ENCODE measurements around the gene ZNF136.
A peak's percentile ranks its signal among the peaks of the same experiment; 100 is the strongest.

ZNF136 gene

DNA sequence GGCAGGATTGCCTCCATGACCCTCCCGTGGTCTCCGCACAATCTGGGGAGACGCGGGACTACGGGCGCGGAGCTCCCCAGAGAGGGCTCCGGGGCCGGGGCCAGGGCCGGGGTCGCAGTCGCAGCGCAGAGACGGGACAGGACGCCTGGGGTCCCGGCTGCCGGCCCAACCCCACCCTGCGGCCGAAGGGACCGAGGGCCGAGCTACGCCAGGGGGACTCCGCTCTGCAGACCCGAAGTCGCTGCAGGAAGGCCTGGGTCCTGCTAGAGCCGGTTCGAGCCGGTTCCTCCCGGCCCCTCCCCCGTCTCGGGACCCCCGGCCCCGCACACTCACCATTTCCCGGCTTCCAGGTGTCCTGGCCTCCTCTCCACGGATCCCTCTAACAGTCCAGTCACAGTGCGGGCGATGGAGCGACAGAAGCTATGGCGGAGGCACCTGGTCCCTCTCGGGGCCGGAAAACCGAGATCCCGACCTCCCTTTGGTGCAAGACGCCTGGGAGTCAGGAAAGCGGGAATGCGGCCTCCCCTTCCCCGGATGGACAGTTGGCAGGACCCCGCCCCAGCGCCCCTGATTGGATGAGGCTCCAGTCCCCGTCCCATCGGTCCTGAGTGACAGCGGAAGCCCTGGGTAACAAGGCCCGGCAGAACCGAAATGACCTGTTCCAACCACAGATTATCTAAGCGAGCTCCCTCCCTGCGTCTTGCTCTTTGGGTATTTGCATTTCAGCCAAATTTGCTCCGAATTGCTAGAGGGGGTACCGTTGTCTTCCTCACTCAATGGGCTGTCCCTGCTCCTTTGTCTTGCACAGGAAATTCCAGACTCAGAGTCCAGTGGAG lies 6.5 kb upstream of the ZNF136 start, which contains the start of gene ZNF625:
Gene ZNF625 (minus strand): TSS at position 512 of the 836 bp plus-strand sequence. CDS start 176 bp downstream, at position 336.
- Mint-ChIP-seq H3K4me3 (peak within 1 kb of the TSS; percentile 87), H3K36me3 (ENCODE audit: low read depth) (peaks cover 7% of the 10 kb centered on the region), H3K27me3 (peaks cover 4% of the 10 kb centered on the region)

DNA sequence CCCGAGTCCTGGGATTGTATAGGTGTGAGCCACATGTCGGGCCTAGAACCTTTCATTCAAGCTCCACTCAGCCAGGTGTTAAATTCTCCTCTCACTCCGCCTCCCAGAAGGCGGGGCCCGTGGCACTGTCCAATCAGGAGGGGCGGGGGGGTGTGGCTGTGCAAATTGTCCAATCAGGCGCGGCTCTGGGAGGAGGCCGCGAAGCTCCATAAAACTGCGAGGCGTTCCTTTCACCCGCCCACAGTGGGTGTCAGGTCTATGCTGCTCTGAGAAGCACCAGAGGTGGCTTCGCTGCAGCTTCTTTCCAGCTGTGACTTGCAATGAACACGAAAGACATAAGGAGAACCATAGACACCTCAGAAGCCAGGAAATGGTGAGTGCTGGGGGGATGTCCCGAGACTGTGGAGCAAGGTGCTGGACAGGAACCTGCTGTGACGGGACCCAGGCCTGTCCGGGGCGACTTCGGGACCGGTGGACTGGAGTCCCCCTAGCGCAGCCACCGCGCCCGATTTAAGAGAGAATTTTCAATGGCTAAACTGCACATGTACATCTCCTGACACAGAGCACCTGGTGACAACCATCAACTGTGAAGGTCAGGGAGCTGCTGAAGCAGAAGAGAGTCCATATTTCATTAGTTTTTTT lies 3.0 kb upstream of the ZNF136 start:
- Mint-ChIP-seq H3K9me3 (no peaks in the 10 kb centered on the region), H3K36me3 (ENCODE audit: low read depth) (peaks cover 11% of the 10 kb centered on the region), H3K27me3 (peaks cover 4% of the 10 kb centered on the region), H3K4me3 (no peak overlapping the region), H3K4me1 (ENCODE audit: low read depth) (peaks cover 30% of the 10 kb centered on the region), H3K27ac (no peak overlapping the region)

More for the DNA sequence above, 6.5 kb upstream of the ZNF136 start, which contains the start of gene ZNF625:
- Mint-ChIP-seq H3K27ac (peak within 1 kb of the TSS; percentile 72), H3K9me3 (no peaks in the 10 kb centered on the region), H3K4me1 (ENCODE audit: low read depth) (peaks cover 10% of the 10 kb centered on the region)

DNA sequence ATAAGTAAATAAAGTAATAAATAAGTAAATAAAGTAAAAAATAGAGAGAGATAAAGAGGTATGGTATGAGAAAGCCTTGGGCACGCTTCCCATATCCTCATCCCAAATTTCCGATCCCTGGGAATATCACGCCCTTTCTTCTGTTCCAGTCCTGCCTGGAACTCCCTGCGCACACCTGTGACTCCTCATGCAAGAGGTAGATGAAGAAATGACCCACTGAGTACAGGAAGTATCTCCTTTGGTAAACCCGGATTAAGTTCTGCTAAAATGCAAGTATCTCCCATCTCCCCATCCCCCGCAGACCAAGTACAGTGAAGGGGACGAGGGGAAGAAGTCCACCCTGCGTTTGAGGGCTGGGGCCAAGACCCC lies 399 bp upstream of the ZNF136 start:
- H3K27ac Mint-ChIP-seq: peak overlapping the region; percentile 96
- H3K27me3 Mint-ChIP-seq: no peaks in the 10 kb centered on the region

DNA sequence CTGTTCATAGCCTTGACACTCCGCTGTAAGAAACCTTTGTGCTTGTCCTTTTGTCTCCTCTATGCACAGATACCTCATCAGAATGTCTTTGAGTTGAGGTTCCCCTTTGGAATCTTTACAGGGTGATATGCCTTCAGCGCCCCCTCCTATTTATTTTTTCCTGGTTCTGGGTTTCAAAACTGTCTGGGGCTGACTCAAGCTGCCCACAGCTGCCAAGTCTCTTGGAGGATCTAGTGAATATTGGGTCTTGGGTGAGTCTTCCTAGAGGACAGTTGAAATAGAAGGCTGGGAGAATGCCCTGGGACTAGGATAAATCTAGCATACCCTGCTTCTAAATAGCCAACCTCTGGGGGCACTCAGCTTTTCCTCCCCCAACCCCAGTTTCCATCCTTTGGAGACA lies 930 bp downstream of the ZNF136 start:
- H3K36me3 Mint-ChIP-seq (ENCODE audit: low read depth): peaks cover 18% of the 10 kb centered on the region
- no peaks in the 10 kb centered on the region for H3K9me3 Mint-ChIP-seq
- H3K27ac Mint-ChIP-seq: peak overlapping the region; percentile 99
- no peaks in the 10 kb centered on the region for H3K27me3 Mint-ChIP-seq
- peaks cover 47% of the 10 kb centered on the region for H3K4me1 Mint-ChIP-seq (ENCODE audit: low read depth)
- peak overlapping the region; percentile 99 for H3K4me3 Mint-ChIP-seq

More for the DNA sequence above, 399 bp upstream of the ZNF136 start:
- Mint-ChIP-seq H3K9me3 (no peaks in the 10 kb centered on the region), H3K36me3 (ENCODE audit: low read depth) (peaks cover 16% of the 10 kb centered on the region), H3K4me3 (peak overlapping the region; percentile 99), H3K4me1 (ENCODE audit: low read depth) (peaks cover 43% of the 10 kb centered on the region)

DNA sequence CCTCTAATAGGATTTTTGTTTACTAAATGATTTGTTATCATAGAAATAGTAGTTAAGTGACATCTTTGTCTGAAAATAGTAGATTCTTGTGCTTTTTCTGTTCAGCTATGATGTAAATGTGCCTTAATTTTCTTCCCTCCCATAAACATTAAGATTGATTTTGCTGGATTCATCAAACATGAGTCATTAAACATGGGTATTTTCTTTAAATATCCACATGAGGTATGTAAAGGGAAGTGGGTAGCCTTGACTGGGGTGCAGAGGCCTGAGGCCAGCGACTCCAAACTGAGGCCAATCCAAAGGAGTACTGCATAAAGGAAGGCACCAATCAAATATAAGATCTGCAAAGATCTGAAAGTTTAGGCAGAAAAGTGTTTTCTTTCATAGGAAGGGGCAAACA lies 3.7 kb downstream of the ZNF136 start:
- Mint-ChIP-seq H3K4me1 (ENCODE audit: low read depth) (peaks cover 47% of the 10 kb centered on the region), H3K9me3 (no peaks in the 10 kb centered on the region), H3K4me3 (no peak overlapping the region), H3K27me3 (no peaks in the 10 kb centered on the region), H3K36me3 (ENCODE audit: low read depth) (peaks cover 34% of the 10 kb centered on the region), H3K27ac (peak overlapping the region; percentile 72)

DNA sequence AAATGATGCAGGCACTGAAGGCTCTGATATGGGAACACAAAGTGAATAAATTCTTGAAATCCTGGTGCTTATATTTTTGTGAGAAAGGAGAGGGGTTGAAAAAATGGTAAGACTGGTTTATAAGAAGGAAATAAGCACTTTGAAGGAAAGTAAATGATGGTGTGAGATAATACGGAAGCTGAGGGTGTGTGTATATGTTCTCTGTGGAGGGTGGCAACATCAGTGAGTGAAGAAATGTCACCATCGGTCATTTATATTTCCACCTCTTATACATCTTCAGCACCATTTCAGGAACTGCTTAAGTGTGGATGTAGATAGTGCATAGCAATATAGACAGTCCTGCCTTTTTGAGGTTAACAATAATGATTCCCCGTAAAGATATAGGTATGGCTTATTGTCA lies 17.5 kb downstream of the ZNF136 start:
- H3K4me1 Mint-ChIP-seq (ENCODE audit: low read depth): peaks cover 26% of the 10 kb centered on the region
- H3K9me3 Mint-ChIP-seq: peaks cover 24% of the 10 kb centered on the region
- H3K27ac Mint-ChIP-seq: no peak overlapping the region
- H3K36me3 Mint-ChIP-seq (ENCODE audit: low read depth): peaks cover 91% of the 10 kb centered on the region
- H3K4me3 Mint-ChIP-seq: no peak overlapping the region
- H3K27me3 Mint-ChIP-seq: no peaks in the 10 kb centered on the region

DNA sequence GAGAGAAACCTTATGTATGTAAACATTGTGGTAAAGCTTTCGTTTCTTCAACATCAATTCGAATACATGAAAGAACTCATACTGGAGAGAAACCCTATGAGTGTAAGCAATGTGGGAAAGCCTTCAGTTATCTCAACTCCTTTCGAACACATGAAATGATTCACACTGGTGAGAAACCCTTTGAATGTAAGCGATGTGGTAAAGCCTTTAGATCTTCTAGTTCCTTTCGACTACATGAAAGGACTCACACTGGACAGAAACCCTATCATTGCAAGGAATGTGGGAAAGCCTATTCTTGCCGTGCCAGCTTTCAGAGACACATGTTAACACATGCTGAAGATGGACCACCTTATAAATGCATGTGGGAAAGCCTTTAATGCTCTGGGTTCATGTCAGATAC lies 24.7 kb downstream of the ZNF136 start:
- Mint-ChIP-seq H3K27me3 (no peaks in the 10 kb centered on the region), H3K27ac (no peak overlapping the region), H3K9me3 (peaks cover 52% of the 10 kb centered on the region), H3K36me3 (ENCODE audit: low read depth) (peaks cover 94% of the 10 kb centered on the region), H3K4me3 (no peak overlapping the region), H3K4me1 (ENCODE audit: low read depth) (peaks cover 4% of the 10 kb centered on the region)

DNA sequence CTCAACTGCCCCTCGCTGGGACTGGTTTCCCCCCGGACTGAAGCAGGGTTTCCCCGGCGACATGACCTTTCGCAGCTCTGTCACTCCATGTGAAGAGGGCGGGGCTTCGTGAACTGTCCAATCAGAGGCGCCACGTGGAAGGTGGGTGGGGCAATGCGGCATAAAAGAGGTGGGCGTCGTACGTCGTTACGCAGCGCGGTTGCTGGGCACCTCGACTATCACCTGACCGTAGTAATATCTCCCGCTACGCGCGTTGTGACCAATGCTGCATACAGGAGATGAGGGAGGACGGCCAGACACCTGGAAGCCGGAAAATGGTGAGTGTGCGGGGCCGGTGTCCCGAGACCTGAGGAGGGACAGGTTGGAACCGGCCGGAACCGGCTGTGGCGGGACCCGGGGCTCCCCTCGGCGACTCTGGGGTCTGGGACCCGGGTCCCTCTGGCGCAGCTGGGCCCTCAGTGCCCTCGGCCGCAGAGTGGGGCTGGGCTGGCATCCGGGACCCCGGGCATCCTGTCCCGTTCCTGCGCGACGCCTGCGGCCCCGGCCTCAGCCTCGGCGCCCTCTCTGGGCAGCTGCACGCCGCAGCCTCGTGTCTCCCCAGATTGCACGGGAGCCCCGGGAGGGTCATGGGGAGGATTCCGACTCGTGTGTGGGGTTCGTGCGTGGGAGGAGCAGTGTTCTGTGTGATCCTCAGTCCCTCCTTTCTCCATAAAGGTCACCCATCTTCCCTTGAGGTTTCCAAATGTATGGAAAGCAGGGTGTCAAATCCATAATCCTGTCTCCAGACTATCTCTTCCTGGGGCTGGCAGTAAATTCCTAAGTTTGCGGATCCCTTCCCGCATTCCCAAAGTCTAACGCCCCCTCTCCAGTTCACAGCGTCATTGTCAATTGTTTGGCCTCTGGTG lies 32.2 kb downstream of the ZNF136 start:
- Mint-ChIP-seq H3K4me3 (peak overlapping the region; percentile 82), H3K4me1 (ENCODE audit: low read depth) (peaks cover 27% of the 10 kb centered on the region), H3K9me3 (peaks cover 33% of the 10 kb centered on the region), H3K36me3 (ENCODE audit: low read depth) (peaks cover 66% of the 10 kb centered on the region), H3K27ac (peak overlapping the region; percentile 76), H3K27me3 (peaks cover 3% of the 10 kb centered on the region)

DNA sequence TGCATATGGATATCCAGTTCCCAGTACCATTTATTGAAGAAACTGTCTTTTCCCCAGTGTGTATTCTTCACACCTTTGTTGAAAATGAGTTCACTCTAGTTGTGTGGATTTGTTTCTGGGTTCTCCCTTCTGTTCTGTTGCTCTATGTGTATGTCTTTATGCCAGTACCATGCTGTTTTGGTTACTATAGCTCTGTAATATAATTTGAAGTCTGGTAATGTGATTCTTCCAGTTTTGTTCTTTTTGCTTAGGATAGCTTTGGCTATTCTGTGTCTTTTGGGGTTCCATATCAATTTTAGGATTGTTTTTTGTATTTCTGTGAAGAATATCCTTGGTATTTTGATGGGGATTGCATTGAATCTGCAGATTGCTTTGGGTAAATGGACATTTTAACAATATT lies 35.2 kb downstream of the ZNF136 start:
- no peak overlapping the region for H3K4me3 Mint-ChIP-seq

DNA sequence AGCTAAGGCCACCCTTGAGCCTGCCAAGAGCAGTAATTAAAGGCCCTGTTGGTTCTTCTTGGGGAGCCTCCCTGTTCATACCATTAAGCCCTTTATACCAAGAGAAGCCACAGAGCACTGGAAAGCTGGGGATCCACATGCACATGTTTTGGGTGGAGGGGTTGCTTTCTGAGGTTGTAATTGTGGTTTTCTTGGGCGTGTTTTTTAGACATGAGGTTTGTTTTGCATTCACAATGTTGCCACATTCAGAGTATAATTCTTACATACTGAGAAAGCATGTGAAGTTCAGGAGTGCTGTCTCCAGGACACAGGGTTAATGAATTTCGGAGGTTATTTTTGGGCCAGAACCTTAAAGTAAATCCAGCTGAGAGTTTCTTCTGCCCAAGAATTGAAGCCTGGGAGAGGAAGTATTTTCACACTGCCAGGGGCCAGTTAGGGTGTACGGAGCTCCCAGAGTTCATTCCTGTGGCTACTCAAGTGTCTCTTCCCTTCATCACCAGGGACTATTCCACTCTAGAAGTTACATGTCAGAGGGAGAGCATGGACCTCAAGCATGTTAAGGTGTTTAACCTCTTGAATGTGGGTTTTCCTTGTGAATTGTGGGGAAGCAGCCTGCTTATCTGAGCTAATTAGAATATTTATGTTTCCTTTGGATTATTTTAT lies 37.0 kb downstream of the ZNF136 start:
- H3K36me3 Mint-ChIP-seq (ENCODE audit: low read depth): peaks cover 34% of the 10 kb centered on the region
- no peak overlapping the region for H3K4me3 Mint-ChIP-seq
- H3K9me3 Mint-ChIP-seq: peaks cover 27% of the 10 kb centered on the region
- no peak overlapping the region for H3K27ac Mint-ChIP-seq
- H3K27me3 Mint-ChIP-seq: peaks cover 3% of the 10 kb centered on the region
- H3K4me1 Mint-ChIP-seq (ENCODE audit: low read depth): peaks cover 20% of the 10 kb centered on the region

More for the DNA sequence above, 35.2 kb downstream of the ZNF136 start:
- peaks cover 27% of the 10 kb centered on the region for H3K4me1 Mint-ChIP-seq (ENCODE audit: low read depth)
- H3K36me3 Mint-ChIP-seq (ENCODE audit: low read depth): peaks cover 39% of the 10 kb centered on the region
- H3K9me3 Mint-ChIP-seq: peaks cover 24% of the 10 kb centered on the region
- no peak overlapping the region for H3K27ac Mint-ChIP-seq
- H3K27me3 Mint-ChIP-seq: peaks cover 3% of the 10 kb centered on the region

DNA sequence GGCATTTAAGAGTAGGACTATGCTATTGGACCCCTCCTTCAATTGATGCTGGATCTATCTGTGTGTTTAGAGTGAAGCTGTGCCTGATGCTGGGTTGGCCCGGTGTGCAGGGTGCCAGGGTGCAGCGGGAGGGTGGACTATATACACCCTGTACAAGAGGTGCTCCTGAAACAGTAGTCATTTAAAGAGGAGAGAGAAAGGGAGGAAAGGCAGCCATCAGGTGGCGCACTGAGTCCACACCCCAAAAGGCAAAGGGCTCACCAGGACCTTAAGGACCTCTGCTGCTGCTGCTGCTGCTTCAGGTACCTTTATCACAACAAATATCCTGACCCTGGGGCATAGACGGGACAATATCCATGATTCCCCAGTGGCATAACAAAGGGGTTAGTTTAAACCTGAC lies 39.4 kb downstream of the ZNF136 start:
- Mint-ChIP-seq H3K4me3 (no peak overlapping the region), H3K27ac (no peak overlapping the region), H3K27me3 (no peaks in the 10 kb centered on the region), H3K9me3 (peaks cover 26% of the 10 kb centered on the region), H3K36me3 (ENCODE audit: low read depth) (peaks cover 32% of the 10 kb centered on the region), H3K4me1 (ENCODE audit: low read depth) (peaks cover 11% of the 10 kb centered on the region)

DNA sequence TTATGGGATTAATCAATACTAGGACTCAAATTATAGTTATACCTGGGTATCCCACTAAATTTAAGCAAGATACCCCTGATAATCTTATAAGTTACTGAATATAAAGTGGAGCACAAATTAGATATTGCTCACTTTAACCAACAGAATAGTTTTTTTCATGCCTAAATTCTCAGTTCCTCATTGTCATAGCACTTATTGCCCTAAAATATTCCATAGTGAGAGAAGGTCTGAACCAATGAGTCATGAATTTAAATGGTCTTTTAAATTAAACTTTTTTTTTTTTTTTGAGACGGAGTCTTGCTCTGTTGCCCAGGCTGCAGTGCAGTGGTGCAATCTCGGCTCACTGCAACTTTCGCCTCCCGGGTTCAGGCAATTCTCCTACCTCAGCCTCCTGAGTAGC lies 42.4 kb downstream of the ZNF136 start:
- Mint-ChIP-seq H3K9me3 (peaks cover 34% of the 10 kb centered on the region), H3K4me1 (ENCODE audit: low read depth) (peaks cover 2% of the 10 kb centered on the region), H3K4me3 (no peak overlapping the region), H3K36me3 (ENCODE audit: low read depth) (peaks cover 46% of the 10 kb centered on the region), H3K27ac (no peak overlapping the region), H3K27me3 (no peaks in the 10 kb centered on the region)

DNA sequence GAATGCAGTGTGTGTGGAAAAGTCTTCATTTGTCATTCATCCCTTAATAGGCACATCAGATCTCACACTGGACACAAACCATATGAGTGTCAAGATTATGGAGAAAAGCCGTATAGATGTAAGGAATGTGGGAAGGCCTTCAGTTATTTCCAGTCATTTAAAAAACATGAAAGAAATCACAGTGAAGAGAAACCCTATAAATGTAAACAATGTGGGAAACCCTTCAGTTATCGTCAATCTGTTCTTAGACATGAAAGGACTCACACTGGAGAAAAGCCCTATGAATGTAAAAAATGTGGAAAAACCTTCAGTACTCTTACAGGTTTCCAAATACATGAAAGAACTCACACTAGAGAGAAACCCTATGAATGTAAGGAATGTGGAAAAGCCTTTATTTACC lies 45.3 kb downstream of the ZNF136 start:
- H3K36me3 Mint-ChIP-seq (ENCODE audit: low read depth): peaks cover 65% of the 10 kb centered on the region
- H3K4me1 Mint-ChIP-seq (ENCODE audit: low read depth): no peaks in the 10 kb centered on the region
- H3K27me3 Mint-ChIP-seq: no peaks in the 10 kb centered on the region
- H3K27ac Mint-ChIP-seq: no peak overlapping the region
- H3K9me3 Mint-ChIP-seq: peaks cover 45% of the 10 kb centered on the region
- H3K4me3 Mint-ChIP-seq: no peak overlapping the region

DNA sequence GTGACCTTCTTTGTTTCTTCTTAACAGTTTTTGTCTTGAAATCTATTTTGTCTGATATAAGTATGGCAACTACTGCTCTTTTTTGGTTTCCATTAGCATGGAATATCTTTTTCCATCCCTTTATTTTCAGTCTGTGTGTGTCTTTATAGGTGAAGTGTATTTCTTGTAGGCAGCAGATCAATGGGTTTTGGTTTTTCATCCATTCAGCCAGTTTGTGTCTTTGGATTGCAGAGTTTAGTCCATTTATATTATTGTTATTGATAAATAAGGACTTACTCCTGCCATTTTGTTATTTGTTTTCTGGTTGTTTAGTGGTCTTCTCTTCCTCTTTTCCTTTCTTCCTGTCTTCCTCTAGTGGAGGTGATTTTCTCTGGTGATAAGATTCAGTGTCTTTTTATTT lies 54.4 kb downstream of the ZNF136 start:
- H3K27ac Mint-ChIP-seq: no peak overlapping the region
- no peaks in the 10 kb centered on the region for H3K4me1 Mint-ChIP-seq (ENCODE audit: low read depth)
- H3K27me3 Mint-ChIP-seq: no peaks in the 10 kb centered on the region
- no peak overlapping the region for H3K4me3 Mint-ChIP-seq
- peaks cover 51% of the 10 kb centered on the region for H3K9me3 Mint-ChIP-seq
- H3K36me3 Mint-ChIP-seq (ENCODE audit: low read depth): peaks cover 56% of the 10 kb centered on the region
